SH-SY5Y (cell line): ENCODE data around the gene CDC5L.

ENCODE experiments used
- GATA2 ChIP-seq: IDR thresholded peaks from 2 replicates; pipeline ENCODE4 v1.6.1; 2011; ENCODE audit warnings: mild to moderate bottlenecking, low read depth, low read length
- GATA3 ChIP-seq: IDR thresholded peaks from 2 replicates; pipeline ENCODE4 v1.6.1; 2011; ENCODE audit warnings: low read depth, mild to moderate bottlenecking, low read length, moderate library complexity

The CDC5L gene

GRCh38 chr6:44387346-44388134 is at the start of gene CDC5L:
TSS of gene CDC5L (plus strand) at chr6:44387706. CDS start at chr6:44387824, 118 bp downstream.
- no peak for TF ChIP-seq GATA3
- no peak for TF ChIP-seq GATA2

- TF ChIP-seq GATA3 (no peak), GATA2 (no peak)
These were observed 49.0 kb upstream of the CDC5L start for GRCh38 chr6:44338228-44339122.

GRCh38 chr6:44339301-44339700 is 48.2 kb upstream of the CDC5L start:
- TF ChIP-seq GATA3, result no peak

GRCh38 chr6:44339763-44340625 is 47.5 kb upstream of the CDC5L start:
- no peak for TF ChIP-seq GATA3
- TF ChIP-seq GATA2, result no peak

- TF ChIP-seq GATA3 (no peak), GATA2 (no peak)
These were observed 46.2 kb upstream of the CDC5L start for GRCh38 chr6:44341095-44341890.

GRCh38 chr6:44342052-44342451 is 45.5 kb upstream of the CDC5L start:
- TF ChIP-seq GATA3, result no peak
- peak; percentile 72 for TF ChIP-seq GATA2

- TF ChIP-seq GATA2 (no peak), GATA3 (no peak)
These were observed 45.0 kb upstream of the CDC5L start, which contains the start of gene SPATS1 for GRCh38 chr6:44342489-44342888. TSS of gene SPATS1 (plus strand) at chr6:44342650. CDS start at chr6:44343096, 446 bp downstream.

- TF ChIP-seq GATA2 (no peak), GATA3 (no peak)
These were observed 37.4 kb upstream of the CDC5L start for GRCh38 chr6:44349904-44350649.

- TF ChIP-seq GATA3, result no peak
- TF ChIP-seq GATA2, result no peak
These were observed 35.2 kb upstream of the CDC5L start for GRCh38 chr6:44352259-44352658.

- TF ChIP-seq GATA3 (no peak), GATA2 (no peak)
These were observed 34.2 kb upstream of the CDC5L start for GRCh38 chr6:44353336-44353735.

- TF ChIP-seq GATA3, result no peak
- TF ChIP-seq GATA2, result no peak
These were observed 31.9 kb upstream of the CDC5L start for GRCh38 chr6:44355640-44356039.

GRCh38 chr6:44356487-44356886 is 31.0 kb upstream of the CDC5L start:
- no peak for TF ChIP-seq GATA2

GRCh38 chr6:44359973-44360372 is 27.5 kb upstream of the CDC5L start:
- no peak for TF ChIP-seq GATA3
- no peak for TF ChIP-seq GATA2
